Spinal cord (tissue), 10 donors: Measurements from ENCODE around the gene GRK4. TPM values are rescaled to one million over a fixed set of nuclear protein-coding genes. Genes with fewer than 3 reads are reported as not detected.

Source experiments
- DNase-seq, 6 donors: peaks; one replicate each; pipeline versions ENCODE4 v3.0.0 to v3.0.0-alpha.2; 2013 to 2015; ENCODE audit warnings: low spot score in 6 of 6, low read depth in 4 of 6
- H3K27ac ChIP-seq: one replicate; pipeline ENCODE4 v1.5.1; 2013; ENCODE audit warnings: low read depth, low read length, control low read depth
- H3K27me3 ChIP-seq: one replicate; pipeline ENCODE4 v1.6.1; 2013; ENCODE audit warnings: low read length; ENCODE audit not compliant: control insufficient read depth, insufficient read depth
- H3K36me3 ChIP-seq: one replicate; pipeline ENCODE4 v1.6.1; 2013; ENCODE audit warnings: low read length; ENCODE audit not compliant: control insufficient read depth, insufficient read depth
- H3K4me1 ChIP-seq: one replicate; pipeline ENCODE4 v1.6.1; 2013; ENCODE audit warnings: low read length; ENCODE audit not compliant: control insufficient read depth, insufficient read depth
- H3K4me3 ChIP-seq: one replicate; pipeline ENCODE4 v1.5.1; 2013; ENCODE audit warnings: low read depth, low read length, control low read depth
- H3K9me3 ChIP-seq: one replicate; pipeline ENCODE4 v1.6.1; 2013; ENCODE audit warnings: low read length; ENCODE audit not compliant: control insufficient read depth, insufficient read depth
- WGBS: methylation state at CpG from one replicate; pipeline ENCODE4 v1.1.5; 2013; ENCODE audit warnings: missing lambda C conversion rate; ENCODE audit not compliant: insufficient coverage; 5-methylcytosine and 5-hydroxymethylcytosine counted together
- polyA plus RNA-seq, 2 donors: library from polyadenylated mRNA; unstranded; fragments of 120-200 nt; gene quantifications; one replicate each; pipeline ENCODE4 v1.2.1, GENCODE V29; 2013; ENCODE audit not compliant: insufficient read length in 2 of 2
- total RNA-seq, 2 donors: library from RNA; depleted of rRNA in 1 of 2; stranded (reverse); fragments of 120-200 nt in 1 of 2; fragments of >200 nt in 1 of 2; gene quantifications; one replicate each; pipeline versions ENCODE4 v1.2.3 to v1.2.4, GENCODE V29; 2013 to 2014
- donor health status: healthy.

GRK4 gene
- total and polyA plus RNA-seq, 4 donors = 14.7 to 40.8 (median 23.8) TPM

DNA sequence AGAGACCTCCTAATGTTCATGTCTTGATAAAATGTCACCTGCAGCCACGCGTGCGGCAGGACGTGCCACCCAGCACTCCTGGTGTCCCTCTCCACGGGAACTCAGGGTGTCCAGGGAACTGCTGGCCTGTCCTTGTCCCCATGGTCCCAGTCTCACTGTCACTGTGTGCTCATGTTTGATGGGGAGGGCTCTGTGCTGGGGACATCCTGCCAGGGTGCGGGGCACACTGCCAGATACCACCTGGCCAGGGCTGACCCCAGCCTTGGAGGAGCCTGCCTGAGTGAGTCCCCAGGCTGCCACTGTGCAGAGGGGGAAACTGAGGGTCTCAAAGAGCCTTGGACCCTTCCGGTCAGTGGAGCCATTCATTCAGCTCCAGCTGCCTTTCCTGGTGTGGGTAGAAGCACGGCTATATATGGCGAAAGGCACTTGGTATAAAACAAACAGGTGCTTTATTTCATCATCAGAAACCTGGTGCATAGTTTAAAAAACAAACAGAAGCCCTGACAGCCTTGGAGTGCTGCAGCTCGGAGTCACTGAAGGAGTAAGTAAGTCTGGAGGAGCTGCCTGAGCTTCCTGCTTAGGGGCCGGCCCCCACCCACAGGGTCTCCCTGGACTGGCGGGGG lies 33.1 kb upstream of the GRK4 start:
- Histone ChIP-seq H3K27me3 (no peaks in the 10 kb centered on the region), H3K36me3 (peaks cover 81% of the 10 kb centered on the region), H3K27ac (no peak overlapping the region), H3K9me3 (no peaks in the 10 kb centered on the region), H3K4me3 (no peak overlapping the region), H3K4me1 (peaks cover 30% of the 10 kb centered on the region)
- DNase-seq = no peak
- 90% methylated on average over 10 of the region's 12 CpGs for WGBS

DNA sequence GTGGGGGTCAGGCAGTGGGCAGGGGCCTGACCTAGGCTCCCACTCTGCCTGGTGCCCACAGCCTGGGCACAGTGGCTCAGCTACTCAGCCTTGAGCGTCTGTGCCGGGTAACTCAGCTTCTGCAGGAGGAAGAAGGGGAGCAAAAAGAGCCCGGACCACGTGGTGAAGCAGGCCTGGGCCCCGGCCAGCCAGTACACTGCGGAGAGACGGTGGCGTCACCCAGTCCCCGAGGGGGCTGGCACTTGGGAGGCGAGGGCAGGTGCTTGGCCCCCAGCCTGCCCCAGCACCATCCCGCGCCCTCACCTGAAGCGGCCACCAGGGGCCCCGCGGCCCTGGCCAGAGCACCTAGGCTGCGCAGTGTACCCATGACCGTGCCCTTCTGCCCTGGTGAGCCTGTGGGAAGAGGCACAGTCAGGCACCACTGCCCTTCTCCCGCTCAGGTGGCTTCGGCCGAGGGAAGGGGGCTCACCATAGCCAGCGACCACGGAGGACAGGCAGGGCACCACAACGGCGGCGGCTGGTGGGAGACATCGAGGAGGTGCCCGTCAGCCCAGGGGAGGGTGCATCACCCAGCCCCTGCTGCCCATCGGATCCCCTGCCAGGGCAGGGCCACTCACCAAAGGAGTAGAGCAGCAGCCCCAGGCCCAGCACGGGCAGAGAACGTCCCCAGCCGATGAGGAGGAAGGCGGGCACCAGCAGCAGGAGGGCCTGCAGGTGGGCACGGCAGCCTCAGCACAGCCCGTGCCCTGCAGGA lies 32.4 kb upstream of the GRK4 start:
- peaks cover 37% of the 10 kb centered on the region for H3K4me1 ChIP-seq
- 87% methylated on average over 34 of the region's 34 CpGs for WGBS
- H3K27ac ChIP-seq = no peak overlapping the region
- no peak overlapping the region for H3K4me3 ChIP-seq
- H3K27me3 ChIP-seq = no peaks in the 10 kb centered on the region
- DNase-seq = no peak
- H3K9me3 ChIP-seq = no peaks in the 10 kb centered on the region
- peaks cover 76% of the 10 kb centered on the region for H3K36me3 ChIP-seq

DNA sequence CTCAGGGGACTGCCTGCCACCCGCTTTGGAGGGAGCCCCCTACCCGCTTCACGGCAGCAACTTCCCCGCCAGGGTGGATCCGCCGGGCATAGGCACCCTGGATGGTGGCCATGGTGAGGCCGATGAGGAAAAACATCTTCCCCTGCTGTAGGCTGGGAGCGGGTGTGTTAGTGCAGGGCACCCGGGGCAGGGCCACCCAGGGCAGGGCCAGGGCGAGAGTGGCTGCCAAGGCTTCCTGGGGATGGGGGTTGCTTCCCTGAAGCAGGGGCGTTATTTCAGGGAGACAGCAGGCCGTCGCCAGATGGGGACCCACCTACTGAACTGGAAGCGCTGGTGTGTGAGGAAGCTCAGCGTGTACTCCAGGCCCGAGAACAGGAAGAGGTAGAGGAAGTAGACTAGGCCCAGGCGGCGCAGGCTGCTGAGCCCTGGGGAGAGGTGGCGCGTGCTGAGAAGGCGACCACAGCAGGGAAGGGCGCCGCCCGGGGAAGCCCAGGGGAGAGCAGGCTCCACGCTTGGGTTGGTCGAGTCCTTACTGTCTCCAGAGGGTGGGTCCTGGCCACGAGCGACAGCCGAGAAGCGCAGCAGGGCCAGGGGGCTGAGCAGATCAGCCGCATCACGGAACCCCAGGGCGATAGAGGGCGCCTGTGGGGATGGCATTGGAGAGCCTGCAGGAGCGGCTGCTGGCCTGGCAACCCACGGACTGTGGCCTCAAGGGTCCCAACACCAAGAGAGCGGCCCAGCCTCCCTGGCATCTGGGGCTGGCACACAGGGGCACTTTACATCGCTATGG lies 31.7 kb upstream of the GRK4 start:
- WGBS = 79% methylated on average over 33 of the region's 38 CpGs
- no peak overlapping the region for H3K4me3 ChIP-seq
- H3K9me3 ChIP-seq = no peaks in the 10 kb centered on the region
- H3K27ac ChIP-seq = no peak overlapping the region
- H3K4me1 ChIP-seq = peaks cover 44% of the 10 kb centered on the region
- H3K36me3 ChIP-seq = peaks cover 72% of the 10 kb centered on the region
- H3K27me3 ChIP-seq = no peaks in the 10 kb centered on the region
- DNase-seq = peak in 1 of 6 donors; percentile 2

DNA sequence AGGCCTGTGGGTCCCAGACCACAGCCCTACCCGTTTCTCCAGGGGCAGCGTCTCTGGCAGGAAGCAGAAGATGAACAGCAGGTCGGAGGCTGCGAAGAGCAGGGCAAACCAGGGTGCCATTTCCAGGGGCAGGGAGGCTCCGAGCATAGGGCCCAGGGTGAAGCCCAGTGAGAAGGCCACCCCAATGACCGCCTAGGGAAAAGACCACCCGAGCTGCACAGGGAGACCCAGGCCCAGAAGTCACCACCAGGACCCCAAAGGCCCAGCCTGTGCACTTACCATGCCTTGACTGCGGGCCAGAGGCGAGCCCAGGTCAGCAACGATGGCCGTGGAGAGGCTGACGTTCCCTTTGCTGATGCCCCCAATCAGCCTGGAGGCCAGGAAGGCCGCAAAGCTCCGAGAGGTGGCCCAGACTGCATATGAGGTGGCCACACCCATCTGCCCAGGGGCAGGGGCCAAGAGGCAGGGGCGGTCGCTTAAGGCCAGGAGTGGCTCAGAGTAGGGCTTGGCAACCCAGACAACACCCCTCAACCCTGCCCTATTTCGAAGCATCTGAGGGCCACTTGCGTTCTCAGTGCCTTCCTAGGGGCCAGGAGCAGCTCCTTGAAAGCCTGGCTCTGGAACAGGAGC lies 30.9 kb upstream of the GRK4 start:
- Histone ChIP-seq H3K27ac (peak overlapping the region; percentile 15), H3K4me1 (peaks cover 46% of the 10 kb centered on the region), H3K4me3 (no peak overlapping the region), H3K36me3 (peaks cover 72% of the 10 kb centered on the region), H3K27me3 (no peaks in the 10 kb centered on the region), H3K9me3 (no peaks in the 10 kb centered on the region)
- 85% methylated on average over 18 of the region's 18 CpGs for whole genome bisulfite sequencing
- DNase-seq = no peak

DNA sequence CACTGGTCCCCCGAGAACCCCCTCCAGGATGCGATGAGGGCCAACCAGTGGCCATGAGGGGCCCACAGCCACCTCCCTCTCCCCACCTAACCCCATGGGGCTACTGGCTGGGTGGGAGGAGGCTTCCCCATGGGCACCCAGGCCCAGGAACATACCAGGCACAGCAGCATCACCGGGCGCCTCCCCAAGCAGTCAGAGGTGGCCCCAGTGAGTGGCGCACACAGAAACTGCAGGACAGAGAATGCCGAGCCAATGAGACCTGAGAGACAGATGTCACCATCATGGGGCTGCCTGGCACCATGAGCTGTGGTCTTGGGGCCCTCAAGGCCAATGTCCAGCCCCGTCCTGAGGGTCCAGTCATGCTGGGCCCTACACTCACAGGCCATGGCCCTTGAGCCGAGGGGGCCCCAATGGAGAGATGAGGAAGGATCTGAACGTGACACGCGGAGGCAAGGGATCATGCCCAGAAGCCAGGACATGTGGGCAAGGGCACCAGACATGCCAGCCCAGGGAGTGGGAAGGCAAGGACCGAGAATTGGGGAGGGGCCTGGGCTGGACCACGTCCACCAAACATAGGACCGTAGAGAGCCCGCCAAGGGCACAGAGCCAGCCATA lies 30.3 kb upstream of the GRK4 start:
- Histone ChIP-seq H3K4me3 (peak overlapping the region; percentile 65), H3K4me1 (peaks cover 46% of the 10 kb centered on the region), H3K9me3 (no peaks in the 10 kb centered on the region), H3K27me3 (no peaks in the 10 kb centered on the region), H3K36me3 (peaks cover 73% of the 10 kb centered on the region), H3K27ac (peak overlapping the region; percentile 64)
- 77% methylated on average over 14 of the region's 15 CpGs for WGBS
- peak in 1 of 6 donors; percentile 3 for DNase-seq

DNA sequence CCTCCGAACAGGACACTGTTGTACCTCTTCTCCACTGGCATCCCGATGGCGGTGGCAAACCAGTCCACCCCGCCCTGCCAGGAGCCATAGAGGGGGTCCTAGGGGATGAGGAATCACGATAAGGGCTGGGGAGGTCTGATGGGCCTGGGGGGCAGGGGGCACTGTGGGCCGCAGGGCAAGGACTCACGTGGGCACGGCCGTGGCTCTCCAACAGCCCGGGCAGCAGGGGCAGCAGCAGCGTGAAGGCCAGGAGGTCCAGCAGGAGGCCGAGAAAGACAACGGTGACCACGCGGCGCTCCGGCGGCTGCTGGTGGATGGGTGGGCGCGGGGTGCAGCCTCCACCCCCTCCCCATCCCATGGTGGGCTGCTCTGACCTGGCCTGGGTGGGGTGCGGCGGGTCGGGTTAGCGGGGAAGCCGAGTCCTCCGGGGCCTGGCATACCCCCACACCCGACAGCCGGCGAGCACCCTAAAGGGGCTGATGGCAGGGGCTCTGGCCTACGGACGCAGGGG lies 29.8 kb upstream of the GRK4 start:
- H3K36me3 ChIP-seq = peaks cover 73% of the 10 kb centered on the region
- no peaks in the 10 kb centered on the region for H3K9me3 ChIP-seq
- peaks cover 46% of the 10 kb centered on the region for H3K4me1 ChIP-seq
- 21% methylated on average over 27 of the region's 31 CpGs for WGBS
- H3K27me3 ChIP-seq = no peaks in the 10 kb centered on the region
- H3K4me3 ChIP-seq = peak overlapping the region; percentile 65
- peak in 1 of 6 donors; percentile 5 for DNase-seq
- peak overlapping the region; percentile 64 for H3K27ac ChIP-seq

DNA sequence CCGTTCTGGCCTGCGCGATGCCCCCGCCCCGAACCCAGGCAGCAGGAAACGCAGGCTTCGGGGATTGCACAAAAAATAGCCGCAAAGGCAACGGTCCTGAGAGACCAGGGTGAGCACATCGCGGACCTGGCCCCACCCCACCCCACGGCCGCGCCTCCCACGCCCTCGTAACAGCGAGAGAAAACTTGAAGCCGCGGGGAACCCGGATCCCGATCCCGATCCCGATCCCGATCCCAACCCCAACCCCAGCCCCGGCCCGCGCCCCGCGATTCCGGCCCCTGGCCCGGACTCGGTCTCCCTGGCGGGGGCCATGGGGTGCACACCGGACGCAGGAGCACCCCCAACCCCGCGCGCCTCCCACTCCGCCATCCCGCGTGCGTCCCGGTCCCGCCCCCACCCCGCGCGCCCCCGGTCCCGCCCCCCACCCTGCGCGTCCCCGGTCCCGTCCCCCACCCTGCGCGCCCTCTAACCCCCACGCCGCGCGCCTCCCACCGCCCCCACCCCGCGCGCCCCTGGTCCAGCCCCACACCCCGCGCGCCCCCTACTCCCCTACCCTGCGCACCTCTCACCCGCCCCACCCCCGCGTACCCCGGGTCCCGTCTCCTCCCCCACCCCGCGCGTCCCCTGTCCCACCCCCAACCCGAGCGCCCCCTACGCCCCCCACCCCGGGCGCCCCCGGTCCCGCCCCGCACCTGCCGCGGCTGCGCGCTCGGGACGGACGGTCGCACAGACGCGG lies 29.1 kb upstream of the GRK4 start:
- Histone ChIP-seq H3K27me3 (no peaks in the 10 kb centered on the region), H3K4me1 (peaks cover 46% of the 10 kb centered on the region), H3K4me3 (peak overlapping the region; percentile 65), H3K9me3 (no peaks in the 10 kb centered on the region), H3K36me3 (peaks cover 73% of the 10 kb centered on the region), H3K27ac (peak overlapping the region; percentile 64)
- whole genome bisulfite sequencing = 0% methylated on average over 43 of the region's 93 CpGs
- DNase-seq = peak in 2 of 6 donors; percentile 41 to 53

DNA sequence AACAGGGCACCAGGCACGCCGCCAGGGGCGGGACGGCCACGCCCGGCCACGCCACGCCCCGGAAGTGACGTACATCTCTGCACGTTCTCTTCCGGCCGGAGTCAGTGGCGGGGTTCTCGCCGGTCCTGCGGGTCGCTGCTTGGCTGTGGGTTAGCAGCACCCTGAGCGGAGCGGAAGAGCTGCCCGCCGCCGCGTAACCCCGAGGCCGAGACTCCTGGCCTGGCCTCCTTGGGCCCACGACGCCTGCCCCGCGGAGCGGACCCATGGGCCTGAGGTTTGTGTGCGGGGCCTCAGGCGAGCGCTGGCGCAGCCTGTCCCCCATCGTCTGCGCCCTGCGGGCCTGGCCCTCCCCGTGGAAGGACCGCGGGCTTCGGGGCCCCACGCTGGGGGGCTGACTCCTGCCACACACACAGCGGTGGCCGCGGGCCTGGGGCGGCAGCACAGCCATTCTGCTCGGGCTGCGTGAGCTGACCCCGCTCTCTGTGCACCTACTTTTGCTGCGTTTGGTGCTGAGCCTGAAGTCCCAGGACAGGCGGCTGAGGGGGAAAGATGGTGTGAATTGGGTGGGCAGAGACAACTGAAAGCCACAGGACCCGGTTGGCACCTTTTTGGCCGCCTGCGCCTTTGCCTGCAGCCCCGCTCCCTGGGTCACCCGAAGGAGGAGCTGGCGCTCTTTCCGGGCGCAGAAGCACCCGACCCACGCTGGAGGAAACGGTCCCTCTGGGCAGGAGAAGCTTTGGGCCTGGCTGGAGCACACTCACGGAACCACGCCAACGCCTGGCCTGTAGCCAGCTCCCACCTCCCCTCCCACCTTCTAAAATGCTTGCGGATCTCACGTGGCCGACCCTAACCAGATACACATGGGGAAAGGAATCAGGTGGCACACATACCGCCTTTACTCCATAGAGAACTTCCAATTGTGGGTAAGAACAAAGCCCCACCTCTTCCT lies 28.3 kb upstream of the GRK4 start:
- peak; percentile 77 to 97 (median 88) for DNase-seq
- Histone ChIP-seq H3K9me3 (no peaks in the 10 kb centered on the region), H3K4me1 (peaks cover 46% of the 10 kb centered on the region), H3K27ac (peak overlapping the region; percentile 64), H3K27me3 (no peaks in the 10 kb centered on the region), H3K36me3 (peaks cover 74% of the 10 kb centered on the region), H3K4me3 (peak overlapping the region; percentile 69)
- under 1% methylated on average over 69 of the region's 70 CpGs for WGBS
